ENCODE data around the gene PRKCD.

The PRKCD gene

DNA sequence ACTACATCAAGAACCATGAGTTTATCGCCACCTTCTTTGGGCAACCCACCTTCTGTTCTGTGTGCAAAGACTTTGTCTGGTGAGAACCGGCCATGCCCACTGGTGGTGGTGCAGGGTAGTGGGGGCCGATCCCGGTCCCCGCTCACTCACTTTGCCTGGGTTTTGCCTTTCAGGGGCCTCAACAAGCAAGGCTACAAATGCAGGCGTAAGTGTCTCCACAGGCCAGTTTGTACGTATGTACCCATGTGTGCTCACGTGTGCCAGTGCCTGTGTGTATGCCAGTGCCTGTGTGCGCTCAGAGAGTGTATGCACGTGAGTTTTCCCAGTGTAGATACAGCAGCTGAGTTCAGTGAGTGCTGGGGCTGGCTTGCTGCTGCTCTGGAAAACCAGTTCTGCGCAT is 20.5 kb downstream of the PRKCD start:
- TF ChIP-seq, protein P1, sequence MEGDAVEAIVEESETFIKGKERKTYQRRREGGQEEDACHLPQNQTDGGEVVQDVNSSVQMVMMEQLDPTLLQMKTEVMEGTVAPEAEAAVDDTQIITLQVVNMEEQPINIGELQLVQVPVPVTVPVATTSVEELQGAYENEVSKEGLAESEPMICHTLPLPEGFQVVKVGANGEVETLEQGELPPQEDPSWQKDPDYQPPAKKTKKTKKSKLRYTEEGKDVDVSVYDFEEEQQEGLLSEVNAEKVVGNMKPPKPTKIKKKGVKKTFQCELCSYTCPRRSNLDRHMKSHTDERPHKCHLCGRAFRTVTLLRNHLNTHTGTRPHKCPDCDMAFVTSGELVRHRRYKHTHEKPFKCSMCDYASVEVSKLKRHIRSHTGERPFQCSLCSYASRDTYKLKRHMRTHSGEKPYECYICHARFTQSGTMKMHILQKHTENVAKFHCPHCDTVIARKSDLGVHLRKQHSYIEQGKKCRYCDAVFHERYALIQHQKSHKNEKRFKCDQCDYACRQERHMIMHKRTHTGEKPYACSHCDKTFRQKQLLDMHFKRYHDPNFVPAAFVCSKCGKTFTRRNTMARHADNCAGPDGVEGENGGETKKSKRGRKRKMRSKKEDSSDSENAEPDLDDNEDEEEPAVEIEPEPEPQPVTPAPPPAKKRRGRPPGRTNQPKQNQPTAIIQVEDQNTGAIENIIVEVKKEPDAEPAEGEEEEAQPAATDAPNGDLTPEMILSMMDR (IDR thresholded peaks at IDR 0.05; ENCODE audit: extremely low read depth, missing control alignments) = no peak

DNA sequence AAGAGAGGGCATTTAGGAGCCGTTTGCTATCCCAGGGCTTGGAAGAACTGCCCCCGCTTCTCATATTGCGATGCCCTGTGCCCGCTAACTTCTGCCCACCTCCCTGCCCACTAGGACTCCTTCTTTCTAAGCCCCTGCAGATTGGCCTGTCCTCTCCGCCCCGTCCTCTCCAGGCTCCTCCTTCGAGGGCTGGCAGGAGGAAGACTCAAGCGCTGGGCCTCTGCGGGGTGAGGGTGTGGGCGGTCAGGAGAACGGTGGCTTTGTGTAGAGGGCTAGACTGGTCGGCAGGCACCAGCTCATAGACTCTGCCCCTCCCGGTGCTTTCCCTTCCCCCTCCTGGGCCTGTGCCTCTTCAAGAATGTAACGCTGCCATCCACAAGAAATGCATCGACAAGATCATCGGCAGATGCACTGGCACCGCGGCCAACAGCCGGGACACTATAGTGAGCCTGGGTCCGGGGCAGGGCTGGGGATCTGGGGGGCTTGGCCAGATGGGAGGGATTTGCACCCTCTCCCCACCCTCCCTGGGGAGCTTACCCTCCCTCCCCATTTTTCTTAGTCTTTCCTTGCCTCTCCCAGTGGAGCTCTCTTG is 21.9 kb downstream of the PRKCD start:
- DNase-seq (ENCODE audit: low spot score) = no peak
- TF ChIP-seq, protein P1 (IDR thresholded peaks at IDR 0.05; ENCODE audit: extremely low read depth, missing control alignments) = no peak

More for the DNA sequence above, 20.5 kb downstream of the PRKCD start:
- no peak for DNase-seq (ENCODE audit: low spot score)

DNA sequence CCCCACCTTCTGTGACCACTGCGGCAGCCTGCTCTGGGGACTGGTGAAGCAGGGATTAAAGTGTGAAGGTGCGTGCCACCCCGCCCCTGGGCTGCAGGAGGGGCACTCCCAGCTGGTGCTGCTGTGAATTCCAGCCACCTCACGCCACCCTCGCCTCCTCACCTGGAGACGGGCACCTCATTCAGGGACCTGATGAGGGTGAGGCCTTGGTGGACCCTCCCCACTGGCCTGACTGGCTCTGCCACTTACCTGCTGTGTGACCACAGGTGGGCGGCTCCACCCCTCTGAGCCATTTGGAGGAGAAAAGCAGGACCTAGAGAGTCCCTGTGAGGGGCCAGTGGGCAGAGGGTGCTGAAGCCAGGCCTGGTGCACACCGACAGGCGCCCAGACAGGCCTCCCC is 22.5 kb downstream of the PRKCD start:
- DNase-seq (ENCODE audit: low spot score) = no peak
- TF ChIP-seq, protein P1 (IDR thresholded peaks at IDR 0.05; ENCODE audit: extremely low read depth, missing control alignments) = no peak

DNA sequence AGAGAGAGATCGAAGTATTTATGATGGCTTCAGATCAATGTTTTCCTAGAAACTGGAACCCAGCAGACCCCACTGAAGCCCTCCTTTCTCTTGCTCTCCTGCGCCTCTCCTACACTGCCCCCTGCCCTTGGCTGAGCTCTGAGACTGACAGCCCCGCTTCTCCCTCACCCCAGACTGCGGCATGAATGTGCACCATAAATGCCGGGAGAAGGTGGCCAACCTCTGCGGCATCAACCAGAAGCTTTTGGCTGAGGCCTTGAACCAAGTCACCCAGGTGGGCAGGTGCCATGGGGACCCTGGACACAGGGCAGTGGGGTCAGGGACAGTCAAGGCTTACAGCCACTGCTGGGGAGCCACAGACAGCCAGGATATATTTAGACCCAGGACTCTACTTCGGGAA is 23.7 kb downstream of the PRKCD start:
- TF ChIP-seq, protein P1 (IDR thresholded peaks at IDR 0.05; ENCODE audit: extremely low read depth, missing control alignments) = no peak
- no peak for DNase-seq (ENCODE audit: low spot score)

DNA sequence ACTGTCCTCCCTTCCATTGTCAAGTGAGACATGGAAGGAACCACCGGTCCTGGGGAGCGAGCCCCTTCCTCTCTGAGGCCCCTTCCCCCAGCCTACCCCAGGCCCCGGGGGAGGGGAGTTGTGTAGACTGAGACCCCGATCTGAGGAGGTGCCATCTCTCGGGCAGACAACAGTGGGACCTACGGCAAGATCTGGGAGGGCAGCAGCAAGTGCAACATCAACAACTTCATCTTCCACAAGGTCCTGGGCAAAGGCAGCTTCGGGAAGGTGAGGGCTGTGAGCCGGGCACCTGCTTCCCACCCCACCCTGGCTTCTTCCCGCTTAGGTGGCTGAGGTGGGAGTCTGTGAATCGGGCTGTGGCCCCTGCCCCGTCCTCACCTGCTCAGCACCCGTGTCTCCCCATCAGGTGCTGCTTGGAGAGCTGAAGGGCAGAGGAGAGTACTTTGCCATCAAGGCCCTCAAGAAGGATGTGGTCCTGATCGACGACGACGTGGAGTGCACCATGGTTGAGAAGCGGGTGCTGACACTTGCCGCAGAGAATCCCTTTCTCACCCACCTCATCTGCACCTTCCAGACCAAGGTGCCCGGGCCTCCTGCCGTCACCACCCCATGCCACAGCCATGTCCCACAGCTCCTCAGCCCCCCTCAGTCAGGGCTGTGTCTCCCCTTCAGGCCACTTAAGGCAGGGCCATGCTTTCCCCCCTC is 24.9 kb downstream of the PRKCD start:
- no peak for DNase-seq (ENCODE audit: low spot score)
- TF ChIP-seq, protein P1 (IDR thresholded peaks at IDR 0.05; ENCODE audit: extremely low read depth, missing control alignments) = no peak

DNA sequence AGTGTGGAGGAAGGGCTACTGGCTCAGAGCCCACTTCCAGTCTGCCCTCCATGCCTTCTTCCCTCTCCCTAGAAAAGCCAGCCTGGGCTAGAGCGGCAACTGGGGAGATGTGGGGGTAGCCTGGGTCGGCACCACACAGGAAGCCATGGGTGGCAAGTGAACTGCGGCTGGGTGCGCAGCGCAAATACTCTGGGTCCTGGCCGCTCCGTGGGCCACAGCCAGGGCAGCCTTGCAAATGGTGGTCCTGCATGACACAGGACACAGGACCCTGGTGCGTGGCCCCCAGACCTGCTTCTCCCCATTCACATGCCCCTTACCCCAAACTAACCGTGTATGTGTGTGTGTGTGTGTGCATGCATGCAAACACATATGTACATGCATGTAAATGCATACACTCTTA is 25.7 kb downstream of the PRKCD start:
- TF ChIP-seq, protein P1 (IDR thresholded peaks at IDR 0.05; ENCODE audit: extremely low read depth, missing control alignments) = no peak
- DNase-seq (ENCODE audit: low spot score) = no peak

DNA sequence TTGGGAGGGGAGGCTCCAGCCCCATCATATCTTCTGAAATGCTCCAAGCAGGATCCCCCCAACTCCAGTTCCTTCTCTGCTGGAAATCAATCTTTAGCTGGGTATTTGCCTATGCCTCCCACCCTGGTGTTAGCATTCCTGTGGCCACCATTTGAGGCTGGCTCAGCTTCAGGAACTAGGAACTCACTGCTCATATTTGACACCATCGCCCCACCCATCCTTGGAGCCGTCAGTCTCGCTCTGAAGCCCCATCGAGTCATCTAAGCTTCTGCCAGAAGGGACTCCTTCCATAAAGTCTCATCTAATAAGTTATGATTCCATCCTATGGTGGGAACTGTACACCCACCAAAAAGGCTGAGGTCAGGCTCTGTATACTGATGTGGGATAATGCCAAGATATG is 26.4 kb downstream of the PRKCD start:
- TF ChIP-seq, protein P1 (IDR thresholded peaks at IDR 0.05; ENCODE audit: extremely low read depth, missing control alignments) = no peak
- DNase-seq (ENCODE audit: low spot score) = no peak

All from GM20000 (cell line).